ENCODE measurements around the gene CTBP2. TPM values are rescaled to one million over a fixed set of nuclear protein-coding genes. Genes with fewer than 3 reads are reported as not detected.
A peak's percentile ranks its signal among the peaks of the same experiment; 100 is the strongest.

The CTBP2 gene
- total RNA-seq, 1 donor from 2014 or later = 57.7 TPM

DNA sequence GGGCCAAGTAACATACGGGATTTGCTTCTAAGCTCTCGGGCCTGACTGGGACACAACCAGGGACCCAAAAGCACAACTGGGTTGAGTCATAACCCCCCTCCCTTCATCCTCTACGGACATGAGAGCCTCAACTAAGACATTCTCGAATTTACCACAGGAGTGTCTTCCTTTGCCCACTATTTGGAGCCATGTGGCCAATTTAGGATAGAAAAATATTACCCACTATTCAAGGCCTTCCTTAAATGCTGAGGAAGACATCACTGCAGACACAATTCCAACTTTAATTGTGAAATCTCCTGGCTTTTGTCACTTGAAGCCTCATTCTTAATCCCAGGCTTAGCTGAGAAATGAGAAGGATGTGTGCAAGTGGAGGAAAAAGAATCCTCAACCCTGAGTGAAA, 11.8 kb downstream of the CTBP2 start:
- DNase-seq (ENCODE audit: low spot score in 2 of 2) = no peak
- Histone ChIP-seq H3K27me3 (no peaks in the 10 kb centered on the region), H3K4me3 (peak overlapping the region in 1 of 2 donors; percentile 47), H3K36me3 (peaks cover 0 to 3% of the 10 kb centered on the region in 2 donors), H3K4me1 (peaks cover 50 to 86% of the 10 kb centered on the region in 2 donors), H3K27ac (peak overlapping the region; percentile 89 to 90), H3K9me3 (no peaks in the 10 kb centered on the region)
- intact Hi-C loops (cut with DNase I) = loop anchor here (2.0 kb wide), 3 partner anchors 26 to 86 kb away; no protein-coding TSS in a partner anchor
- no peak for TF ChIP-seq CTCF (IDR thresholded peaks at IDR 0.05)

DNA sequence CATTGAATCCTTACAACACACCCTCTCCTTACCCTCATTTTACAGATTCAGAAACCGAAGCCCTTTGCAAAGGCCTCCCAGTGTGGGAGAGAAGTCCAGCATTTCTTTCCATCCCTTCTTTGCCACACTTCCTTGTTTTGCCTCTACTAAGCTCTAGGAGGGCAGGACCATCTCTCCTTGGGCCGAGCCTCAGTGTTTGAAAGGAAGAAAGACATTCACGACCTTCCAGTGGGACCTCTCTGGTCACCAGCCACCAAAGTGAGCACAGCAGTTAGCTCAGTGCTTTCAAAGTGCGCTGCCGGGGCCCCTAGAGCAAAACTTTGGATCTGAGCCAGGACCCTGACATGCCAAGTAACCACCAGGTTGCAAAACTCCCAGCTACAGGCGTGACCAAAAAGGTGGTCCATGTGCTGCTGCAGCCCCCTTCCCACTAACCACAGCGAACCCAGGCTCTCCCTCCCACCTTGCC, 12.4 kb downstream of the CTBP2 start:
- Histone ChIP-seq H3K36me3 (peaks cover 0 to 3% of the 10 kb centered on the region in 2 donors), H3K9me3 (no peaks in the 10 kb centered on the region), H3K4me1 (peaks cover 44 to 80% of the 10 kb centered on the region in 2 donors), H3K27ac (peak overlapping the region; percentile 89 to 90), H3K4me3 (peak overlapping the region in 1 of 2 donors; percentile 47), H3K27me3 (no peaks in the 10 kb centered on the region)
- no peak for TF ChIP-seq CTCF (IDR thresholded peaks at IDR 0.05)
- intact Hi-C loops (cut with DNase I) = loop anchor here (2.0 kb wide), 3 partner anchors 25 to 85 kb away; no protein-coding TSS in a partner anchor
- DNase-seq (ENCODE audit: low spot score in 2 of 2) = peak in 1 of 2 donors; percentile 78

DNA sequence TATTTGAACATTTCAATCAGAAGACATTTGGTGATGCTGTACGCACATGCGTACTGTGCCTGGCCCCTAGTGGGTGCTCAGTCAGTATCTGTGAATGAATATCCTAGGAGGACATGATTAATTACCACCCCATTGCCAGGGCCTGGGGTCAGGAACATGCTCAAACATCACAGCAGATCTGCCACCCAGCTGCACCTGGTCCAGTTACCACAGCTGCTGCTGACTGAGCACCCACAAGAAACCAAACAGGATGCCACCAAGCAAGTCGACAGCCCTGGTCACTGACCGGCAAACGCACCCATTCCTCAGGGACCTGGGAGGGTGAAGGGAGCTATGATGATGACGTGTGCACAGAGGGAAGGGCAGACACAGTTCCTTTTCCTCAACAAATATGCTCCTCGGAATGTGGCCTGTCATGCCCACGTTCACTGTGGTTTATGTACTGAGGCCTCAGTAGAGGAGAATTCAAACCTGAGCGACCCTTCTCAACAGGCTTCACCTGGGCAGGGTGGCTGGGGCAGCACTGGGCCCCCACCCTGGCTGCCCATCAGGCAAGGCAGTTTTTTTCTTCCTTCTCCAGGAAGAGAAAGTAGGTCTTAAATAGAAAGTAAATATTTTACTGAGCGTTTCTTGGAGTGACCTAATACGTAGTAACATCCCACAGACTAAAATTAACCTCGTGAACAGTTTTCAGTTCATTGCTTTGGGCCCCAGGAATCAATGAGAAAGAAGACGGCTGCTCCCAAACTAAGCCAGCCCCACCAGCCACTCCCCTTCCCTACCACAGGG, 13.4 kb downstream of the CTBP2 start:
- intact Hi-C loops (cut with DNase I) = no loop called here
- Histone ChIP-seq H3K27me3 (no peaks in the 10 kb centered on the region), H3K9me3 (no peaks in the 10 kb centered on the region), H3K36me3 (peaks cover 0 to 3% of the 10 kb centered on the region in 2 donors), H3K27ac (peak overlapping the region; percentile 89 to 90), H3K4me3 (peak overlapping the region in 1 of 2 donors; percentile 47), H3K4me1 (peaks cover 35 to 71% of the 10 kb centered on the region in 2 donors)
- peak in 1 of 2 donors; percentile 79 for DNase-seq (ENCODE audit: low spot score in 2 of 2)
- TF ChIP-seq CTCF (IDR thresholded peaks at IDR 0.05) = no peak

DNA sequence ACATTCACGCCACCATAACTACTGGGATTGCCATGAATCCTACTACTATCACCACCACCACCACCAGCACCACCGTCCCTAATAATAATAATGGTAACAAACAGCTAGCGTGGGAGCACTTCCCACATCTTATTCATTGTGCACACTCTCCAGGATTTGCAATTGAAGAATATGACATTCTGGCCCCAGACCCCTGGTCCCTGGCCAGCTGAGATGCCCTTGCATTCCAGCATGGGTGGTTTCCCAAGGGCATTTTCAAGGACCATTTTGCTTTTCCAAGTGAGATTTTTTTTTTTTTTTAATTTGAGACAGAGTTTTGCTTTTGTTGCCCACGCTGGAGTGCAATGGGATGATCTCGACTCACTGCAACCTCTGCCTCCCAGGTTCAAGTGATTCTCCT, 14.7 kb downstream of the CTBP2 start:
- intact Hi-C loops (cut with DNase I) = loop anchor here (2.0 kb wide), 1 partner anchor 17 kb away; no protein-coding TSS in a partner anchor
- H3K4me1 ChIP-seq = peaks cover 29 to 75% of the 10 kb centered on the region in 2 donors

More for the DNA sequence above, 14.7 kb downstream of the CTBP2 start:
- Histone ChIP-seq H3K27me3 (no peaks in the 10 kb centered on the region), H3K27ac (peak overlapping the region; percentile 30 to 89), H3K36me3 (peaks cover 0 to 4% of the 10 kb centered on the region in 2 donors), H3K9me3 (no peaks in the 10 kb centered on the region), H3K4me3 (no peak overlapping the region)
- DNase-seq (ENCODE audit: low spot score in 2 of 2) = no peak
- TF ChIP-seq CTCF (IDR thresholded peaks at IDR 0.05) = no peak

All from ascending aorta (tissue), 2 donors.